Sigmoid colon (tissue), 7 donors: Measurements from ENCODE around the gene ACSS3. TPM values are rescaled to one million over a fixed set of nuclear protein-coding genes. Genes with fewer than 3 reads are reported as not detected.
"Not testable (repeated sequence)": the region's sequence is repeated elsewhere in the genome, so short reads cannot be mapped to it uniquely, and the experiment has no call there.

Experiments
- DNase-seq: peaks from one replicate; pipeline ENCODE4 v3.0.0-alpha.2; 2019
- H3K27ac ChIP-seq, 4 donors: fragments of 200-600 bp; sonication (generic); one replicate each; pipeline ENCODE4 v1.5.1; 2016 to 2019; ENCODE audit warnings: mild to moderate bottlenecking in 1 of 4
- H3K27me3 ChIP-seq, 3 donors: fragments of 200-600 bp; sonication (generic); one replicate each; pipeline ENCODE4 v1.5.1; 2019; ENCODE audit warnings: mild to moderate bottlenecking in 1 of 3
- H3K36me3 ChIP-seq, 4 donors: fragments of 200-600 bp; sonication (generic); one replicate each; pipeline ENCODE4 v1.5.1; 2016 to 2019
- H3K4me1 ChIP-seq, 4 donors: fragments of 200-600 bp; sonication (generic); one replicate each; pipeline ENCODE4 v1.5.1; 2017 to 2019
- H3K4me3 ChIP-seq, 4 donors: fragments of 200-600 bp; sonication (generic); one replicate each; pipeline ENCODE4 v1.5.1; 2017 to 2019; ENCODE audit warnings: mild to moderate bottlenecking in 2 of 4, moderate library complexity in 1 of 4
- H3K9me3 ChIP-seq, 4 donors: fragments of 200-600 bp in 3 of 4; sonication (generic) in 3 of 4; one replicate each; pipeline versions ENCODE4 v1.5.1 to v1.6.1; 2013 to 2019
- CTCF ChIP-seq, 4 experiments: fragments of 450-650 bp in 3 of 4; fragments of 200-600 bp in 1 of 4; IDR thresholded peaks; one replicate each; pipeline ENCODE4 v1.5.1; 2016 to 2019; ENCODE audit warnings: antibody characterized with exemption in 4 of 4, mild to moderate bottlenecking in 3 of 4, moderate library complexity in 2 of 4
- EP300 ChIP-seq, 4 donors: sonication (generic); formaldehyde crosslinking; IDR thresholded peaks; one replicate each; pipeline ENCODE4 v1.6.1; 2017; ENCODE audit warnings: antibody characterized with exemption in 4 of 4
- POLR2A ChIP-seq, 2 donors: fragments of 450-650 bp; IDR thresholded peaks; one replicate each; pipeline ENCODE4 v1.6.1; 2016; ENCODE audit warnings: antibody characterized with exemption in 2 of 2, mild to moderate bottlenecking in 2 of 2, moderate library complexity in 2 of 2
- POLR2AphosphoS5 ChIP-seq, 4 donors: sonication (generic); formaldehyde crosslinking; IDR thresholded peaks; one replicate each; pipeline ENCODE4 v1.6.1; 2017; ENCODE audit warnings: antibody characterized with exemption in 4 of 4
- WGBS, 2 donors: extraction: QIAGEN DNeasy Blood & Tissue Kit; methylation state at CpG; one replicate each; pipeline ENCODE4 v1.1.7; 2013; 5-methylcytosine and 5-hydroxymethylcytosine counted together
- intact Hi-C: fragments of 100-400 bp; cut with DNase I; formaldehyde crosslinking; loops from one replicate; pipeline ENCODE4 v1.15.1; 2023
- polyA plus RNA-seq, 3 donors: library from polyadenylated mRNA; stranded (reverse); fragments of 200-250 nt; gene quantifications; one replicate each; pipeline ENCODE4 v1.2.3, GENCODE V29; 2013
- total RNA-seq, 4 donors: library from RNA; depleted of rRNA; stranded (reverse); fragments of >200 nt; gene quantifications; one replicate each; pipeline ENCODE4 v1.1.0, GENCODE V29; 2016
- donor health status: healthy with polysubstance abuse.
- donor health status: Bipolar disorder and iron deficiency.
- donor health status: healthy.

ACSS3 gene
- total and polyA plus RNA-seq, 7 donors = 0.46 to 26.7 (median 9.9) TPM

- no peaks in the 10 kb centered on the region for H3K27me3 ChIP-seq
- WGBS, 2 donors = 56 to 82% methylated on average over 3 of the region's 3 CpGs
- no peaks in the 10 kb centered on the region for H3K4me1 ChIP-seq
- no peak overlapping the region for H3K4me3 ChIP-seq
- no peaks in the 10 kb centered on the region for H3K9me3 ChIP-seq
- no peak for DNase-seq
- intact Hi-C loops = no loop called here
- H3K36me3 ChIP-seq = no peaks in the 10 kb centered on the region
- TF ChIP-seq POLR2A (IDR thresholded peaks at IDR 0.05) = no peak
- no peak overlapping the region for H3K27ac ChIP-seq
Measured at GRCh38 chr12:81092053-81092452, 14.2 kb downstream of the ACSS3 start.

GRCh38 chr12:81094718-81095360, 17.0 kb downstream of the ACSS3 start:
- H3K4me1 ChIP-seq = no peaks in the 10 kb centered on the region
- no peaks in the 10 kb centered on the region for H3K27me3 ChIP-seq
- intact Hi-C loops = no loop called here
- no peak for DNase-seq
- H3K27ac ChIP-seq = no peak overlapping the region
- WGBS, 2 donors = 61 to 80% methylated on average over 1 of the region's 1 CpG
- no peak for TF ChIP-seq CTCF (IDR thresholded peaks at IDR 0.05)
- no peak for TF ChIP-seq EP300 (IDR thresholded peaks at IDR 0.05)
- TF ChIP-seq POLR2AphosphoS5 (IDR thresholded peaks at IDR 0.05) = no peak
- no peak for TF ChIP-seq POLR2A (IDR thresholded peaks at IDR 0.05)
- no peak overlapping the region for H3K4me3 ChIP-seq
- no peaks in the 10 kb centered on the region for H3K36me3 ChIP-seq
- H3K9me3 ChIP-seq = no peaks in the 10 kb centered on the region

- H3K27ac ChIP-seq = no peak overlapping the region
- no peaks in the 10 kb centered on the region for H3K9me3 ChIP-seq
- H3K27me3 ChIP-seq = no peaks in the 10 kb centered on the region
- H3K4me1 ChIP-seq = no peaks in the 10 kb centered on the region
- 67 to 77% methylated on average over 6 of the region's 6 CpGs for WGBS, 2 donors
- no peak for DNase-seq
- H3K36me3 ChIP-seq = no peaks in the 10 kb centered on the region
- intact Hi-C loops = no loop called here
- no peak overlapping the region for H3K4me3 ChIP-seq
- TF ChIP-seq POLR2A (IDR thresholded peaks at IDR 0.05) (no peak), EP300 (IDR thresholded peaks at IDR 0.05) (no peak), CTCF (IDR thresholded peaks at IDR 0.05) (no peak), POLR2AphosphoS5 (IDR thresholded peaks at IDR 0.05) (no peak)
Measured at GRCh38 chr12:81095501-81096232, 17.8 kb downstream of the ACSS3 start.

GRCh38 chr12:81105687-81106086, 27.8 kb downstream of the ACSS3 start:
- intact Hi-C loops = no loop called here
- no peaks in the 10 kb centered on the region for H3K9me3 ChIP-seq
- no peak for DNase-seq
- H3K4me1 ChIP-seq = no peaks in the 10 kb centered on the region
- H3K27me3 ChIP-seq = no peaks in the 10 kb centered on the region
- TF ChIP-seq CTCF (IDR thresholded peaks at IDR 0.05) (no peak), POLR2AphosphoS5 (IDR thresholded peaks at IDR 0.05) (no peak), EP300 (IDR thresholded peaks at IDR 0.05) (no peak), POLR2A (IDR thresholded peaks at IDR 0.05) (no peak)
- no peak overlapping the region for H3K4me3 ChIP-seq
- H3K27ac ChIP-seq = no peak overlapping the region
- no peaks in the 10 kb centered on the region for H3K36me3 ChIP-seq

- no peak overlapping the region for H3K27ac ChIP-seq
- H3K27me3 ChIP-seq = no peaks in the 10 kb centered on the region
- intact Hi-C loops = no loop called here
- no peaks in the 10 kb centered on the region for H3K4me1 ChIP-seq
- no peak for DNase-seq
- peaks cover 0 to 3% (median 0%) of the 10 kb centered on the region in 4 donors for H3K36me3 ChIP-seq
- TF ChIP-seq EP300 (IDR thresholded peaks at IDR 0.05) (no peak), POLR2AphosphoS5 (IDR thresholded peaks at IDR 0.05) (no peak), CTCF (IDR thresholded peaks at IDR 0.05) (no peak), POLR2A (IDR thresholded peaks at IDR 0.05) (no peak)
- no peak overlapping the region for H3K4me3 ChIP-seq
- H3K9me3 ChIP-seq = no peaks in the 10 kb centered on the region
Measured at GRCh38 chr12:81114226-81114625, 36.3 kb downstream of the ACSS3 start.

GRCh38 chr12:81119069-81119468, 41.2 kb downstream of the ACSS3 start:
- H3K4me1 ChIP-seq, H3K27me3 ChIP-seq, DNase-seq, intact Hi-C loops, H3K9me3 ChIP-seq, H3K27ac ChIP-seq, H3K36me3 ChIP-seq, H3K4me3 ChIP-seq: not testable (repeated sequence)
- 82 to 85% methylated on average over 3 of the region's 3 CpGs for WGBS, 2 donors
